Mucosa of rectum (tissue), 2 donors: Measurements from ENCODE around the gene HBQ1.
"Not testable (repeated sequence)": the region's sequence is repeated elsewhere in the genome, so short reads cannot be mapped to it uniquely, and the experiment has no call there.

ENCODE experiments used
- H3K27ac ChIP-seq, 2 donors: one replicate each; pipeline ENCODE4 v1.7.0; 2013; ENCODE audit warnings: inconsistent platforms in 2 of 2, low read depth in 2 of 2, low read length in 2 of 2
- H3K27me3 ChIP-seq, 2 donors: one replicate each; pipeline ENCODE4 v1.7.0; 2013; ENCODE audit warnings: low read length in 2 of 2; ENCODE audit not compliant: control insufficient read depth in 2 of 2, insufficient read depth in 2 of 2
- H3K36me3 ChIP-seq, 2 donors: one replicate each; pipeline ENCODE4 v1.7.0; 2013; ENCODE audit warnings: low read length in 2 of 2; ENCODE audit not compliant: control insufficient read depth in 2 of 2, insufficient read depth in 2 of 2
- H3K4me1 ChIP-seq, 2 donors: one replicate each; pipeline ENCODE4 v1.7.0; 2013; ENCODE audit warnings: low read length in 2 of 2, mild to moderate bottlenecking in 1 of 2; ENCODE audit not compliant: control insufficient read depth in 2 of 2, insufficient read depth in 2 of 2
- H3K4me3 ChIP-seq, 2 donors: one replicate each; pipeline ENCODE4 v1.7.0; 2013; ENCODE audit warnings: low read length in 2 of 2
- H3K9ac ChIP-seq, 2 donors: one replicate each; pipeline ENCODE4 v1.7.0; 2013; ENCODE audit warnings: low read length in 2 of 2, low read depth in 1 of 2, mild to moderate bottlenecking in 1 of 2
- H3K9me3 ChIP-seq, 2 donors: one replicate each; pipeline ENCODE4 v1.7.0; 2013; ENCODE audit warnings: low read length in 2 of 2; ENCODE audit not compliant: control insufficient read depth in 2 of 2
- donor health status: healthy.
- donor health status: Normal muscosa, but diverticular disease.

Gene HBQ1

DNA sequence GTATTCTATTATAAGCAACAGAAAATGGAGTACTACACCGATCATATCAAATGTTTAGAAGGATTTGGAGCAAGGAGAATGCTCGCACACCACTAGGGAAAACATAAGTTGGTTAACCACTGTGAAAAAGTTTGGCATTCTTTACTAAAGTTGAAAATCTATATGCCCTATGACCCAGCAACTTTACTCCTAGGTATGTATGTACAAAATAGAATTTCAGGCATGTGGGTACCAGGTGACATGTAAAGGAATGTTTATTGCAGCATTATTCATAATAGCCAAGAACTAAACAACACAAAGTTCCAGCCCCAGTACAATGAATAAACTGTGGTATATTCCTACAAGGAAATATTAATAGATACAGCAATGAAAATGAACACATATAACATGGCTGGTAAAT, 33.6 kb upstream of the HBQ1 start:
- Histone ChIP-seq H3K27me3 (peaks cover 0 to 5% of the 10 kb centered on the region in 2 donors), H3K27ac (no peak overlapping the region), H3K9me3 (no peaks in the 10 kb centered on the region), H3K9ac (no peak overlapping the region), H3K4me3 (no peak overlapping the region), H3K36me3 (no peaks in the 10 kb centered on the region), H3K4me1 (no peaks in the 10 kb centered on the region)

- H3K9ac ChIP-seq, result no peak overlapping the region
- no peaks in the 10 kb centered on the region for H3K4me1 ChIP-seq
- no peak overlapping the region for H3K4me3 ChIP-seq
- peaks cover 0 to 10% of the 10 kb centered on the region in 2 donors for H3K27me3 ChIP-seq
- H3K27ac ChIP-seq, result no peak overlapping the region
- H3K36me3 ChIP-seq, result no peaks in the 10 kb centered on the region
- H3K9me3 ChIP-seq, result no peaks in the 10 kb centered on the region
These were observed 31.1 kb upstream of the HBQ1 start for GRCh38 chr16:149024-149660.

- Histone ChIP-seq H3K9ac (no peak within 1 kb of the TSS), H3K4me1 (peaks cover 2 to 3% of the 10 kb centered on the region in 2 donors), H3K36me3 (no peaks in the 10 kb centered on the region), H3K4me3 (no peak within 1 kb of the TSS), H3K9me3 (no peaks in the 10 kb centered on the region), H3K27ac (no peak within 1 kb of the TSS), H3K27me3 (peaks cover 12 to 14% of the 10 kb centered on the region in 2 donors)
These were observed 27.8 kb upstream of the HBQ1 start, which contains the start of gene HBZ for GRCh38 chr16:152141-153128. Gene HBZ (plus strand): TSS chr16:152644. CDS start chr16:152910, 266 bp downstream.

- not testable (repeated sequence) for H3K4me1 ChIP-seq, H3K27ac ChIP-seq, H3K9ac ChIP-seq, H3K4me3 ChIP-seq, H3K36me3 ChIP-seq, H3K9me3 ChIP-seq
- H3K27me3 ChIP-seq, result peaks cover 12 to 14% of the 10 kb centered on the region in 2 donors
These were observed 27.1 kb upstream of the HBQ1 start for GRCh38 chr16:153129-153521.

DNA sequence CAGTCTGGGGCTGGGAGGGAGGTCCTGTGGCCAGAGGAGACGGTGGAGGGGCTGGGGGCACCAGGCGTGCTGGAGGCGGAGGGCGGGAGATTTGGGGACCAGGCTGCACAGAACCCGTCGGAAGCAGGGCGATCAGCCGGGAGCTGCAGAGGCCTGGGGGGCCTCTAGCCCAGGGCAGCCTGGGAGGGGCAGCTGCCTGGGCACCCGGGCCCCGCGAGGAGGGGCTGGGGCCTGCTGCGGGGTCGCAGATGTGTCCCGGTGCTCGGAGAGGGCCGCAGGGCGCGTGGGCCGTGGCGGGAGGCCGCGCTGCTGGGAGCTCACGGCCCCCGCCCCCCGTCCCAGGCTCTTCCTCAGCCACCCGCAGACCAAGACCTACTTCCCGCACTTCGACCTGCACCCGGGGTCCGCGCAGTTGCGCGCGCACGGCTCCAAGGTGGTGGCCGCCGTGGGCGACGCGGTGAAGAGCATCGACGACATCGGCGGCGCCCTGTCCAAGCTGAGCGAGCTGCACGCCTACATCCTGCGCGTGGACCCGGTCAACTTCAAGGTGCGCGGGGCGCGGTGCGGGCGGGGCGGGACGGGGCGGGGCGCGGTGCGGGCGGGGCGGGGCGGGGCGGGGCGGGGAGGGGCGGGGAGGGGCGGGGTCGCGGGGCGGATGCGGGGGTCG, 26.6 kb upstream of the HBQ1 start:
- not testable (repeated sequence) for H3K9me3 ChIP-seq, H3K9ac ChIP-seq, H3K4me3 ChIP-seq, H3K4me1 ChIP-seq, H3K27ac ChIP-seq, H3K36me3 ChIP-seq
- peaks cover 12 to 14% of the 10 kb centered on the region in 2 donors for H3K27me3 ChIP-seq

DNA sequence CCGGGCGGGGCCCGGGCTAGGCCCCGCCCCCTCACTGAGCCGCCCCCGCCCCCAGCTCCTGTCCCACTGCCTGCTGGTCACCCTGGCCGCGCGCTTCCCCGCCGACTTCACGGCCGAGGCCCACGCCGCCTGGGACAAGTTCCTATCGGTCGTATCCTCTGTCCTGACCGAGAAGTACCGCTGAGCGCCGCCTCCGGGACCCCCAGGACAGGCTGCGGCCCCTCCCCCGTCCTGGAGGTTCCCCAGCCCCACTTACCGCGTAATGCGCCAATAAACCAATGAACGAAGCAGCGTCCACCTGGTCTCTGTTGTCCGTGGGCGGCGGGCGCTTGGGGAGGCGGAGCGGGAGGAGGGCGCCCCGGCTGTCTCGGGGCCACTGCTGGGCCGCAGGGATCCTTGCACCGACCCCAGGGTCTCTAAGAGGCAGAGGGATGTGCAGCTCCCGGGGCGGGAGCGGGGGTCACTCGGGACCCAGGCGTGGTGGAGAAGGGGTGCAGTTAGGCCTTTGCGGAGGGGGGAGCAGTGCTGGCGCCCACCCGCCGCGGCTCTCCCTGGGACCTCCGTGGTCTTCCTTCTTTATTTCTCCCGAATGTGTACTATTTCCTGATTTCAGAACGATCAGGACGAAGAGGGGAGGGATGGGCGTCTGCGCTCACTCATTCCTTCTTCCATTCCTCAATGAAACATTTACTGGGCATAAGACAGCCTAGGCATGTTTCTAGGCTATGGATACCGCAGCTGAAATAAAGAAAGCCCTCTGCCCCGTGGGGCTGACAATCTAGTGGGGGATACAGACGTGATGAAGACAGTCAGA, 25.8 kb upstream of the HBQ1 start:
- Histone ChIP-seq H3K9me3 (no peaks in the 10 kb centered on the region), H3K36me3 (no peaks in the 10 kb centered on the region), H3K9ac (peak overlapping the region in 1 of 2 donors; percentile 1), H3K4me3 (peak overlapping the region; percentile 2 to 48), H3K4me1 (peaks cover 2 to 3% of the 10 kb centered on the region in 2 donors), H3K27me3 (peaks cover 12 to 13% of the 10 kb centered on the region in 2 donors), H3K27ac (no peak overlapping the region)

DNA sequence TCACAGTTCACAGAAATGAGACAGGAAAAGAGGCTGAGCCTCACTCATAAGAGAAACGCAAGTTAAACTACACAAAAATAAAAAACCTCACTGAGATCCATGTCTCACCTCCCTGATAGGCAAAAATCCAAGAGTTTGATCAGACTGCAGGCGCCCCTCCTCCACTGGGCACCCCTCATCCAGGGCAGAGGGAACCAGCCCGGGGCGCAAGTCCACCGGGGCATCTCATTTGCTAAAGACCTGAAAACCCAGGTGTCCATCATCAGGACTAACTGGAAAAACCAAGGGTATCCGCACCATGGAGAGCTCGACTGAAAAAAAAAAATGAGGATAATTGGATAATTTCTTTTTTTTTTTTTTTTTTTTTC, 25.2 kb upstream of the HBQ1 start:
- Histone ChIP-seq H3K27ac (no peak overlapping the region), H3K4me1 (peaks cover 2 to 3% of the 10 kb centered on the region in 2 donors), H3K27me3 (peaks cover 12 to 13% of the 10 kb centered on the region in 2 donors), H3K36me3 (no peaks in the 10 kb centered on the region), H3K4me3 (peak overlapping the region in 1 of 2 donors; percentile 48), H3K9me3 (no peaks in the 10 kb centered on the region), H3K9ac (peak overlapping the region in 1 of 2 donors; percentile 1)

DNA sequence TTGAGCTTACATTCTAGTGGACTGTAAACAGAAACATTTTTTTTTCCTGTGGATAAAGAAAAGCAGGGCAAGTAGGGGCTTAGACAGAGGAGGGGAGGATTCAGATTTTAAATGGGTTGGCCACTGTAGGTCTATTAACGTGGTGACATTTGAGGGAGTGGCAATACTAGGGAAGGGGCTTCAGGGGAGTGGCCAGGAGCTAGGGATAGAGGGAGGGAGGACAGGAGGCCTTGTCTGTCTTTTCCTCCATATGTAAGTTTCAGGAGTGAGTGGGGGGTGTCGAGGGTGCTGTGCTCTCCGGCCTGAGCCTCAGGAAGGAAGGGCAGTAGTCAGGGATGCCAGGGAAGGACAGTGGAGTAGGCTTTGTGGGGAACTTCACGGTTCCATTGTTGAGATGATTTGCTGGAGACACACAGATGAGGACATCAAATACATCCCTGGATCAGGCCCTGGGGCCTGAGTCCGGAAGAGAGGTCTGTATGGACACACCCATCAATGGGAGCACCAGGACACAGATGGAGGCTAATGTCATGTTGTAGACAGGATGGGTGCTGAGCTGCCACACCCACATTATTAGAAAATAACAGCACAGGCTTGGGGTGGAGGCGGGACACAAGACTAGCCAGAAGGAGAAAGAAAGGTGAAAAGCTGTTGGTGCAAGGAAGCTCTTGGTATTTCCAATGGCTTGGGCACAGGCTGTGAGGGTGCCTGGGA, 21.0 kb upstream of the HBQ1 start:
- Histone ChIP-seq H3K27ac (no peak overlapping the region), H3K27me3 (peaks cover 10 to 11% of the 10 kb centered on the region in 2 donors), H3K4me1 (peaks cover 2 to 3% of the 10 kb centered on the region in 2 donors), H3K4me3 (no peak overlapping the region), H3K9ac (no peak overlapping the region), H3K9me3 (no peaks in the 10 kb centered on the region), H3K36me3 (no peaks in the 10 kb centered on the region)

GRCh38 chr16:160242-160641, 20.0 kb upstream of the HBQ1 start:
- H3K27me3 ChIP-seq, H3K4me3 ChIP-seq, H3K9ac ChIP-seq, H3K9me3 ChIP-seq, H3K27ac ChIP-seq, H3K4me1 ChIP-seq, H3K36me3 ChIP-seq: not testable (repeated sequence)
